HepG2 (cell line): ENCODE results near the gene PRUNE1. TPM values are rescaled to one million over a fixed set of nuclear protein-coding genes. Genes with fewer than 3 reads are reported as not detected.
A peak's percentile ranks its signal among the peaks of the same experiment; 100 is the strongest.

Experiments used
- BRD4 ChIP-seq: sonication (generic); formaldehyde crosslinking; IDR thresholded peaks from 2 replicates; pipeline ENCODE4 v1.4.0; 2020; ENCODE audit warnings: missing genetic modification reagents
- CEBPB ChIP-seq: IDR thresholded peaks from 2 replicates; pipeline ENCODE4 v1.6.1; 2011; ENCODE audit warnings: low read depth, low read length, improper control_type of control experiment, borderline replicate concordance
- CREB1 ChIP-seq, 2 experiments: fragments of 450-650 bp in 1 of 2; IDR thresholded peaks; 2 replicates each; pipeline ENCODE4 v1.6.1; 2016 to 2017; ENCODE audit warnings: control low read depth in 1 of 2, mild to moderate bottlenecking in 1 of 2, missing compliant biosample characterization in 1 of 2, missing genetic modification characterization in 1 of 2
- ISL2 ChIP-seq: sonication (generic); formaldehyde crosslinking; IDR thresholded peaks from 2 replicates; pipeline ENCODE4 v1.5.0; 2020; ENCODE audit warnings: missing genetic modification reagents
- KDM1A ChIP-seq: IDR thresholded peaks from 2 replicates; pipeline ENCODE4 v1.6.1; 2016; ENCODE audit warnings: missing compliant biosample characterization
- RNF219 ChIP-seq: sonication (generic); formaldehyde crosslinking; IDR thresholded peaks from 2 replicates; pipeline ENCODE4 v1.5.0; 2020; ENCODE audit warnings: mild to moderate bottlenecking, missing genetic modification reagents
- USF2 ChIP-seq, 2 experiments: sonication (generic) in 1 of 2; formaldehyde crosslinking in 1 of 2; IDR thresholded peaks; 2 replicates each; pipeline versions ENCODE4 v1.5.1 to v1.6.1; 2011 to 2020; ENCODE audit warnings: borderline replicate concordance in 1 of 2, low read depth in 1 of 2, low read length in 1 of 2, mild to moderate bottlenecking in 1 of 2, missing genetic modification reagents in 1 of 2, moderate library complexity in 1 of 2
- ZBTB37 ChIP-seq: sonication (generic); formaldehyde crosslinking; IDR thresholded peaks from 2 replicates; pipeline ENCODE4 v1.4.0; 2020; ENCODE audit warnings: mild to moderate bottlenecking, missing genetic modification reagents
- ZFP1 ChIP-seq: IDR thresholded peaks from 2 replicates; pipeline ENCODE4 v1.6.1; 2016
- ZHX2 ChIP-seq, 2 experiments: sonication (generic) in 1 of 2; formaldehyde crosslinking in 1 of 2; IDR thresholded peaks; 2 replicates each; pipeline versions ENCODE4 v1.6.1 to v1.9.0; 2014 to 2022; ENCODE audit warnings: antibody characterized with exemption in 1 of 2, borderline replicate concordance in 1 of 2, inconsistent platforms in 1 of 2, low read depth in 1 of 2, missing genetic modification reagents in 1 of 2
- ZNF160 ChIP-seq: sonication (generic); formaldehyde crosslinking; IDR thresholded peaks from 2 replicates; pipeline ENCODE4 v1.8.0; 2022; ENCODE audit warnings: mild to moderate bottlenecking, inconsistent platforms, missing genetic modification reagents
- ZNF770 ChIP-seq: sonication (generic); formaldehyde crosslinking; IDR thresholded peaks from 2 replicates; pipeline ENCODE4 v1.5.0; 2020; ENCODE audit warnings: mild to moderate bottlenecking, missing genetic modification reagents
- polyA plus RNA-seq, 8 experiments: library from polyadenylated mRNA; depleted of rRNA in 3 of 8; stranded (reverse) in 7 of 8; unstranded in 1 of 8; fragments of >200 nt; fragmentation: Illumina TruSeq in 4 of 8; extraction: Trizol in 4 of 8; gene quantifications; 2 replicates each; pipeline versions ENCODE4 v1.2.1 to v1.2.3, GENCODE V29; 2011 to 2016; ENCODE audit warnings: low read depth in 4 of 8, missing spikeins in 1 of 8, mixed read lengths in 1 of 8; ENCODE audit not compliant: insufficient read depth in 1 of 8
- total RNA-seq, 5 experiments: library from RNA; depleted of rRNA; stranded (reverse); fragments of >200 nt; fragmentation: Illumina TruSeq; extraction: Trizol; gene quantifications; 2 replicates each; pipeline ENCODE4 v1.2.3, GENCODE V29; 2016; ENCODE audit warnings: low read depth in 1 of 5

The PRUNE1 gene
- total and polyA plus RNA-seq, 2 of the 13 experiments (the other 11 are each of a cell fraction or from before 2014, with no cell fraction given): 19.0 to 31.9 TPM

GRCh38 chr1:150971583-150972416, 36.4 kb upstream of the PRUNE1 start (continued):
- TF ChIP-seq ZHX2 (IDR thresholded peaks at IDR 0.05; ENCODE audit: low read depth): no peak
- no peak for TF ChIP-seq ZHX2 (CRISPR knock-in tag; IDR thresholded peaks at IDR 0.05; ENCODE audit: borderline replicate concordance)
- TF ChIP-seq ZBTB37 (CRISPR knock-in tag): no peak
- TF ChIP-seq KDM1A (CRISPR knock-in tag): no peak
- TF ChIP-seq CREB1 (IDR thresholded peaks at IDR 0.05): no peak
- TF ChIP-seq CREB1 (CRISPR knock-in tag; IDR thresholded peaks at IDR 0.05): no peak
- no peak for TF ChIP-seq ZFP1 (CRISPR knock-in tag)
- no peak for TF ChIP-seq RNF219 (CRISPR knock-in tag)
- no peak; the same call in 1 of the 2 replicates for TF ChIP-seq ZNF160 (CRISPR knock-in tag)
- 0 out of 2 replicates have a peak, but pooled peaks have one; percentile 42 for TF ChIP-seq ISL2 (CRISPR knock-in tag)
- TF ChIP-seq CEBPB: no peak
- TF ChIP-seq USF2 (IDR thresholded peaks at IDR 0.05; ENCODE audit: low read depth, low read length): peak; percentile 79
- peak; percentile 80; the same call in 1 of the 2 replicates for TF ChIP-seq USF2 (CRISPR knock-in tag; IDR thresholded peaks at IDR 0.05; ENCODE audit: borderline replicate concordance)
- TF ChIP-seq ZNF770: 0 out of 2 replicates have a peak, but pooled peaks have one; percentile 32
- TF ChIP-seq BRD4: 0 out of 2 replicates have a peak, but pooled peaks have one; percentile 70
